Dedifferentiated amniotic fluid mesenchymal stem cell (primary cell): ENCODE data around the gene NSUN2.

ENCODE experiments used
- DNase-seq: peaks from one replicate; pipeline ENCODE4 v3.0.0-alpha.2; 2016; ENCODE audit errors: extremely low spot score

Gene NSUN2

GRCh38 chr5:6556089-6556801, 76.6 kb downstream of the NSUN2 start:
- DNase-seq = no peak

- DNase-seq = no peak
These were observed 78.0 kb downstream of the NSUN2 start for GRCh38 chr5:6554812-6555211.

- DNase-seq = no peak
These were observed 78.9 kb downstream of the NSUN2 start for GRCh38 chr5:6553972-6554371.

- no peak for DNase-seq
These were observed 80.2 kb downstream of the NSUN2 start for GRCh38 chr5:6552612-6553011.

- no peak for DNase-seq
These were observed 80.9 kb downstream of the NSUN2 start for GRCh38 chr5:6551955-6552313.

GRCh38 chr5:6551287-6551954, 81.4 kb downstream of the NSUN2 start:
- DNase-seq = no peak

GRCh38 chr5:6550628-6551027, 82.2 kb downstream of the NSUN2 start:
- no peak for DNase-seq
